SKM-1 (cell line): ENCODE measurements around the gene CHEK1.
"Not testable (repeated sequence)": the region's sequence is repeated elsewhere in the genome, so short reads cannot be mapped to it uniquely, and the experiment has no call there.

Experiments used
- DNase-seq: peaks from one replicate; lab custom pipeline; 2025; ENCODE audit not compliant: unreplicated experiment; lab: John Stamatoyannopoulos, UW

Gene CHEK1

GRCh38 chr11:125690006-125690405 is 65.0 kb downstream of the CHEK1 start:
- no peak for DNase-seq

- no peak for DNase-seq
Measured at GRCh38 chr11:125692887-125693286, 67.9 kb downstream of the CHEK1 start.

- DNase-seq = no peak
Measured at GRCh38 chr11:125694951-125695350, 70.0 kb downstream of the CHEK1 start.

DNA sequence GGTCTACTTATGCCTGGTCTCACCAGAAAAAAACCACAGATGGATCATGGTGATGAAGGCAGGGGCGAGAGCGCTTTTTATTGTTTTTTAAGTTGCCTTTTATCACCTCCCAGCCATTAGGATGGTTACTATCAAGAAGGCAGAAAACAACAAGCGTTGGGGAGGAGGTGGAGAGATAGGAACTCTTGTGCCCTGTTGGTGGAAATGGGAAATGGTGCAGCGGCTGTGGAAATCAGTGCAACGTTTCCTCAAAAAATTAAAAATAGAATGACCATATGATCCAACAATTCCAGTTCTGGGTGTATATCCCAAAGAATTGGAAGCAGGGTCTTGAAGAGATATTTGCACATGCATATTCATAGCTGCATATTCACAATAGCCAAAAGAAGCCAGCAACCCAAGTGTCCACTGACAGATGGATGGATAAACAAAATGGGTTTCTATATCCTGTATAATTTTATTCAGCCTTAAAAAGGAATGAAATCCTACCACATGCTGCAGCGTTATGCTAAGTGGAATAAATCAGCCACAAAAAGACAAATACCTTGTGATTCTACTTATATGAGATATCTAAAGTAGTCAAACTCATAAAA is 76.2 kb downstream of the CHEK1 start:
- DNase-seq = no peak

DNA sequence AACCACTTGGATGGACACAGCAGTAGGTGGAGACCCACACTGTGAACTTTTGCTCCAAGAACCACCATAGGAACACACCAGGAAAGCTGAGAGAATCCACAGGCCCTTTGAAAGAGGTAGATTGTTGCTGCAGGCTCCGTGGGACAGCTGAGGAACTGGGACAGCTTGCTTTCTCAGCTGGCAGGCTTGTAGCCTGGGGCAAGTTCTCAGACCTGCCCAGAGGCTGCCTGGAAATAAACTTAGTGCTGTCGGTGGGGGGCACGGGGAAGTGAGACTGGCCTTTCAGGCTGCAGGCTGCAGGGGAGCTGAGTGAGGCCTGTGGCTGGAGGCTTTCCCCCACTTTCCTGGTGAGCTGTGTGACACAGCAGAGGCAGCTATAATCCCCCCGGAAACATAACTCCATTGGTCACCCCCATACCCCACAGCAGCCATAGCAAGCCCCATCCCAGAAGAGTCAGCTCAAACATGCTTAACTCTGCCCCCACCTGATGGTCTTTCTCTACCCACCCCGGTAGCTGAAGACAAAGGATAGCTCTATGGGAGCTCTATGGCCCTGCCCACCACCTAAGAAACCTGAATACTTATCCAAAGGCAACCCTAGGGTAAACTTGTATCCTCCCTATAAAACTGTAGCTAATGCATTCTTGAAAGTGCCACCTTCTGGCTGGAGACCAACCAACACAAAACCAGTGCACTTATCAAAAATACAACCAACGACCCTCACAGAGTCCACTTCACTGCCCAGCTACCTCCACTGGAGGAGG is 77.1 kb downstream of the CHEK1 start:
- no peak for DNase-seq

DNA sequence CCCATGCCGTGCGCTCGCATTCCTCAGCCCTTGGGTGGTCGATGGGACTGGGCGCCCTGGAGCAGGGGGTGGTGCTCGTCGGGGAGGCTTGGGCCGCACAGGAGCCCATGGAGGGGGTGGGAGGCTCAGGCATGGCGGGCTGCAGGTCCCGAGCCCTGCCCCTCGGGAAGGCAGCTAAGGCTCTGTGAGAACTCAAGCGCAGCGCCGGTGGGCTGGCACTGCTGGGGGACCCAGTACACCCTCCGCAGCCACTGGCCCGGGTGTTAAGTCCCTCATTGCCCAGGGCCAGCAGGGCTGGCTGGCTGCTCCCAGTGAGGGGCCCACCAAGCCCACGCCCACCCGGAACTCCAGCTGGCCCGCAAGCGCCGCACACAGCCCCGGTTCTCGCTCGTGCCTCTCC is 79.7 kb downstream of the CHEK1 start:
- not testable (repeated sequence) for DNase-seq

- no peak for DNase-seq
Measured at GRCh38 chr11:125720781-125721180, 95.8 kb downstream of the CHEK1 start.

DNA sequence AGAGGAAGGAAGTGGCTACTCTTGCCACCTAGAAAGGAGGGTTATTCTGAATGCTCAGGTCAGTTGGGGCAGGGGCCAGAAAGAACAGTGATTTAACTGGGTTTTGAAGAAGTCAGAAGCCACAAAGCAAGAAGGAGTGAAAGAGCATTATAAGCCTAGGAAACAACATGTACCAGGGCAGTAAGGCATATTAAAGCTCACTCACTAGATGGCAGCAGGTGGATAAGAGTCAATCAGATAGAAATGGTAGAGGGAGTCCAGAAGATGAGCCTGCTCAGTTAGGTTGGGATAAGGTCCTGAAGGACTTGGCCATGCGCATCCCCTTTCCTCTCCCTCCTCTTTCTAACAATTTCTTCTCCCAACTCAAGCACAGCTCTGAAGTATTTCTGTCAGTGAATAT is 99.2 kb downstream of the CHEK1 start:
- no peak for DNase-seq
